ENCODE measurements around the gene HELZ2.
"Not testable (repeated sequence)": the region's sequence is repeated elsewhere in the genome, so short reads cannot be mapped to it uniquely, and the experiment has no call there.

HELZ2 gene, protein sequence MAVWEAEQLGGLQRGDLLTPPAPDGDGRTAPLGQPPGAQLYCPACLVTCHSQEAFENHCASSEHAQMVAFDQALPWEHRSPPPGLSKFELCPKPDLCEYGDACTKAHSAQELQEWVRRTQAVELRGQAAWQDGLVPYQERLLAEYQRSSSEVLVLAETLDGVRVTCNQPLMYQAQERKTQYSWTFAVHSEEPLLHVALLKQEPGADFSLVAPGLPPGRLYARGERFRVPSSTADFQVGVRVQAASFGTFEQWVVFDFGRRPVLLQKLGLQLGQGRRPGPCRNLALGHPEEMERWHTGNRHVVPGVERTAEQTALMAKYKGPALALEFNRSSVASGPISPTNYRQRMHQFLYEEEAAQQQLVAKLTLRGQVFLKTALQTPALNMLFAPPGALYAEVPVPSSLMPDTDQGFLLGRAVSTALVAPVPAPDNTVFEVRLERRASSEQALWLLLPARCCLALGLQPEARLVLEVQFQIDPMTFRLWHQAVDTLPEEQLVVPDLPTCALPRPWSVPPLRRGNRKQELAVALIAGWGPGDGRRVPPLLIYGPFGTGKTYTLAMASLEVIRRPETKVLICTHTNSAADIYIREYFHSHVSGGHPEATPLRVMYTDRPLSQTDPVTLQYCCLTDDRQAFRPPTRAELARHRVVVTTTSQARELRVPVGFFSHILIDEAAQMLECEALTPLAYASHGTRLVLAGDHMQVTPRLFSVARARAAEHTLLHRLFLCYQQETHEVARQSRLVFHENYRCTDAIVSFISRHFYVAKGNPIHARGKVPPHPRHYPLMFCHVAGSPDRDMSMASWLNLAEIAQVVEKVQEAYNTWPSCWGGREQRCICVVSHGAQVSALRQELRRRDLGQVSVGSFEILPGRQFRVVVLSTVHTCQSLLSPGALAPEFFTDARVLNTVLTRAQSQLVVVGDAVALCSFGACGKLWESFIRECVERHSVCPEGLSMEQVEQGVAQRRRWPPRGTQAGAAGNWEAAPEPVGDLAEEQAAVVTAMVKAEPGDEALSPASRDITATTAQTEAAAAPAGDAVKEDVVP (N-terminal part only)

DNA sequence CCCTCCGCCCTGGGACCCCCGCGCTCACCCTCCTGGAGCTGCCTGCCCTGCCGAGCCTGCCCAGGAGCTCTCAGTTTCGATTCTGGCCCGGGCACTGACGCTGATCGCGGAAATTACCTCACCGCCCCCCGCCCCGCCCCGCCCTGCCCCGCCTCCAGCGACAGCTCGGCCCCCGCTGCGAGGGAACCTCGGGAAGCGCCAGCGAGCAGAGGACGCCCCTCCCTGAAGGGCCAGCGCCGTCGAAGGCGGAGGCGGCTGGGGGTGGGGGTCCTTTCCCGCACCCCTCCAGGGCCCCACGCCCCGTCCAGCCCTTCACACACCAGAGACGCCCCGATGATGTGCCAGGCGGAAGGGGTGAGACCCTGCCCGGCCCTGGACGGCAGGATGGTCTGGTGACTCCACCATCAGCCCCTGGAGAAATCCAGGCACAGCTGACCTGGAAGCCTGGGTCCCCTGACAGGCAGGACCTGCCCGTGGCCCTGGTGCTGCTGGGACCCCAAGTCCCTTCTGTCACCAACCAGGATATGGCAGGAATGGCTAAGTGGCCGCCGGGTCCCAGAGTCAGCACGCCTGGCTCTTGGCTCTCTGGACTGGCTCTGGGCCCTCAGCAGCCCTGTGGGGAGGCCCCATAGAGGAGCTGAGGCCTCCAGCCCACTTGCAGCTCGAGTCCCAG, at the start of gene HELZ2:
Gene HELZ2, minus strand, starts transcription at position 84 of the 673 bp plus-strand sequence. CDS start 1,854 bp downstream, outside the sequence.
- DNase-seq = peak; percentile 42

DNA sequence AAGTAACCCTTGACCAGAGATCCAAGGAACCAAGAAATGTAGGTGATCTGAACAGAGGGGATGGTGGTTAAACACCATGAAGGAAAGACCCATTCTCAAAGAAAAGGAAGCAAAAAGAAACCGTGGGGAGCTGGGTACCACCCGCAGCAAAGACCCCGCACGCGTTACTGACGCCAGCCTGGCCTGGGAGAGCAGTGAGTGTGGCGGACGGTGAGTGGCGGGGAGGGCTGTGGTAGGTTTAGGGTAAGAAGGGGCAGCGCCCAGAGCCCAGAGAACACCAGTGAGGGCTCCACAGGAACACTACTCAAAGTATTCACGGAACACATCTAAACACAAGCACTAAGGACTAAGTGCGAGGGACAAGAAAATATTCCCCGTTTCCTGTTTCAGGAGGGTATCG, 48.7 kb upstream of the HELZ2 start:
- DNase-seq = no peak

DNA sequence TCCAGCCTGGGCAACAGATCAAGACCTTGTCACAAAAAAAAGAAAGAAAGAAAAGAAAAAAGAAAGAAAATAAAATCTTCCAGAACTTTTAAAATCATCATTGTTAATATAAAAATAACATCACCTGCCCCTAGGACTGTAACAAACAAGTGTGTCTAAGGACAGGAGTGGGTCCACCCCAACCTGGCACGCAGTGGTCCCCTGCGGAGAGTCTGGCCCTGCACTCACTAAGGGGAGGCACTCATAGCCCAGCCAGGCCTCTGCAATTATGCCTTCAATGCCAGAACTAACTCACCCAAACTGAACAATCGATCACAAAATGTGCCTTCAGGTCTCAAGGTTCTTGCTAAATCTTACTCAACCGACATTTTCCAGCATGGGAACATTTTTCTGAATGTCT, 48.1 kb upstream of the HELZ2 start:
- DNase-seq = no peak

DNA sequence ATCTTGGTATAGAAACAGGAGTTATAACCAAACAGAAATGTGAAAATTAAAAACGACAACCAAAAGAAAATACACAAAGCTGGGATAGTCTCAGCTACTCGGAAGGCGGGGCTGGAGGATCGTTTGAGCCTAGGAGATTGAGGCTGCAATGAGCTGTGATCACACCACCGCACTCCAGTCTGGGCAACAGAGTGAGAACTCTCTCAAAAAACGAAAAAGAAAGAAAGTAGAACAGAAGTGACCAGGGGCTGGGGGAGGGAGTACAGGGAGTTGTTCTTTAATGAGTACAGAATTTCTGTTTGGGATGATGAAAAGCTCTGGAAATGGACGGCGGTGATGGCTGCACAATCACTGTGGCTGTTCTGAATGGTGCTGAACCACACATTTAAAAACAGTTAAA, 47.0 kb upstream of the HELZ2 start:
- DNase-seq = no peak

DNA sequence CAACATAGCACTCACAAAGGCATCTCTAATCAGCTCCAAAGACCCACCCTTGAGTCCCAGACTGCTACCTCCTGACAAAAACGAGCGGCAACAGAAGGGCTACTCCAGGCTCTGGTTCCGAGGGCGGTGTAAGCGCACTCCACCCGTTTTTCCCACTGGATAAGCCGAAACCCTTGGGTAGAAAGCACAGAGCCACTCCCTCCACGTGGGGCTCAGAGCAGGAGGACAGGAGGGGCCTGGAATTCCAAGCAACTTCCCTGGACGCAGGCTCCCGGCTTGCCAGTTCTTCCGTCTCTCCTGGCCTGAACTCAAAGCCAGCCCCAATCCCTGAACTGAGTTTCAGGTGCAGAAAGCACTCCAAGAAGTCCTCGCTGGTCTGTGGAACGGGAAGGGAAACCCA, 45.5 kb upstream of the HELZ2 start:
- DNase-seq = no peak

DNA sequence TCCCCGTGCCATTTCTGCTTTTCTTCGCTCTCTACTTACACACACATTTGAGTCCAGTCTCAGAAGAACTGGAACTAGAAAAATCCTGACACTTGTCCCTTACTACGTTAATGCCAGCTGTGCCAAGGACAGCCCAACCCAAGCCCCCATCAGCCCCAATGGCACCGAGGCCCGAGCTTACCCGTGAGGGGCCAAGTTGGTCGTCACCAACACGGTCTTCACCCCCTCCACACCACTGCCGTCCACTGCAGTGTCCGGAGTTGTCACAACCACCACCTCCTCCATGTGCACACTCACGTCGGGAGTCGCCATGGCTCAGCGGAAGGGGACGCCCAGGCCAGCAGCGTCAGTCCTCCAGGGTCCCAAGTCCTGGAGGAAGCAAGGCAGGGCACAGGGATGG, 45.0 kb upstream of the HELZ2 start:
- DNase-seq = no peak

DNA sequence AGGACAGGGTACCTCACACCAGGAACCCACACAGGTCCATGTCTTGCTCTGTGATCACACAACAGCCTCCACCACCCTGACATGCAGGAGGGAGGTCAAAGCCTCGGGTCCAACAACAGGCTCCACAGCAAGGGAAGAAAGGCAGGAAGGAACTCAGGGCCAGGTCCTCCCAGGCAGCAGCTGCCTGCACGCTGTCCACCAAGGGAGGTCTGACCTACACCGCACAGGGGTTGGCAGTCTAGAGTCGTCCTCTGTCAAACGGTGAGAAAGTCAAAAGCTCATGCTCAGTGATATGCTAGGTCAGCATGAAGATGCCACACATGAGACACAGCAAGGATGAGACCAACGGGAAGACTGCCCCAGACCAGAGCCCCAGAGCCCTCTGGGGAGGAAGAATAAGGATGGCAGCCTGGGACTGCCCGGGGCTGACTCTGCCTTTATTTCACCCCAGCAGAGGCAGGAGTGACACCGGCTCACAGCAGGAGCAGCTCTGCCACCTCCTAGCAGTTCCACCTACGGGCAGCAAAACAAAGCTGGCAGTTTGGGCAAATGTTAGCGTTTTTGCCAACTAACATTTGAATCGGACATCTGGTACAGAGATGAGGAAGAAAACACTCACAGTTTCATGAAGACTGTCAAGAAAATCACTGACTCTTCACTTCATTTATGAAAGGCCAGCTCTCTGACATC, 44.4 kb upstream of the HELZ2 start:
- no peak for DNase-seq

DNA sequence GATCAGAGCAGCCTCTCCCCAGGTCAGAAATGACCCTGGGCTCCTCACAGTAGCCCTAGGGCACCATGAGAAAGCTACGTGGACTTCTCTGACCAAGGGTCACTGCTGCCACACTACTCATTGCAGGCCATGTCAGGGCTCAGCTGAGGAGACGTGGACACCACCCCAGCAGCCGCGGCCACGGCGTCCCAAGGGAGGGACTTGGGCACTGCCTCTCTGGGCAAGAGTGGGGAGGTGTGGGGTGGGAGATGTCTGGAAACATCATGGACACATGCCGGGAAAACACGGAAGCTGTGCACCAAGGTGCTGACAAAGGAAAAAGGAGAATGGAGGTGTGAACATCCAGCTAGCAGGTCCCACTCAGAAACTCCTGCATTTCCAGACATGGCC, 43.8 kb upstream of the HELZ2 start:
- no peak for DNase-seq

DNA sequence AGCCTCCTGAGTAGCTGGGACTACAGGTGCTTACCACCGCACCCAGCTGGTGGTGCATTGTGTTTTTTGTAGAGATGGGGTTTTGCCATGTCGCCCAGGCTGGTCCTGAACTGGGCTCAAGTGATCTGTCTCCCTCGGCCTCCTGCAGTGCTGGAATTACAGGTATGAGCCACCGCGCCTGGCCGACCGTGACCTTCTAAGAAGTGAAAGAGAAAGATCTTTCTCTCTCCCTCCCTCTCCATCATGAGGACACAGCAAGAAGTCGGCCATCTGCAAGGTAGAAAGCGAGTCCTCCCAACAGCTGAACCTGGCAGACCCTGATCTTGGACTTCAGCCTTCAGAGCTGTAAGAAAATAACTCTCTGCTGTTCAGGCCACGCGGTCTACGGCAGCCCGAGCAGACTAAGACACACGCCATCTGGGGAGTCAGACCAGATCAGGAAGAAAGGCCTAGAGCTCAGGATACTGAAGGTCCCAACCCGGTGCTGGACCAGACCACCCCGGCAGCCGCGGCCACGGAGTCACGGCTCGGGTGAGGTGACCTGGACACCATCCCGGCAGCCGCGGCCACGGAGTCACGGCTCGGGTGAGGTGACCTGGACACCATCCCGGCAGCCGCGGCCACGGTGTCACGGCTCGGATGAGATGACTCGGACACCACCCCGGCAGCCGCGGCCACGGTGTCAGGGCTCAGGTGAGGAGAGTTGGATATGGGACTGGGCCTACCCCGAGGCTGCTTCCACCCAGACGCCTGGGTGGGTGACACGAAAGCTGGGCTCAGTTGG, 43.2 kb upstream of the HELZ2 start:
- DNase-seq = no peak

DNA sequence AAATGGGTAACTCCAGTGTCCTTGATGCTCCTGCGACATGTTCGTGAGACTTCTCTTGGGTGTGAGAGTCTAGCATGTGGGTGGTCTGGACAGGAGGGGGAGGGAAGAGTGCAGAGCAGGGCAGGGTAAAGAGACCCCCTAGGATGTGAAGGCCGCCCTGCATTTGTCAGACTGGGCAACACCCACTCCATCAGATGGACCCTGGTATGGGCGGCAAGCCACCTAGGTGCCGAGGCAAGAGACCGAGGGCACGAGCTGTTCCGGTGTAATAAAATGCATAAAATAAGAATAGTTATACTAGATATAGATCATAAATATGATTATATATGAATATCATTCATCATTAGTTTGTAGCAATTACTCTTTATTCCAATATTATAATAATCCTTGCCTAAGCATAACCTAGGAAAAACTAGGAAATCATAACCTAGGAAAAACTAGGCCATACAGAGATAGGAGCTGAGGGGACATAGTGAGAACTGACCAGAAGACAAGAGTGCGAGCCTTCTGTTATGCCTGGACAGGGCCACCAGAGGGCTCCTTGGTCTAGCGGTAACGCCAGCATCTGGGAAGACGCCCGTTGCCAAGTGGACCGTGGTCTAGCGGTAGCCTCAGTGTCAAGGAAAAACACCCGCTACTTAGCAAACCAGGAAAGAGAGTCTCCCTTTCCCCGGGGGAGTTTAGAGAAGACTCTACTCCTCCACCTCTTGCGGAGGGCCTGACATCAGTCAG, 40.0 kb upstream of the HELZ2 start:
- not testable (repeated sequence) for DNase-seq

DNA sequence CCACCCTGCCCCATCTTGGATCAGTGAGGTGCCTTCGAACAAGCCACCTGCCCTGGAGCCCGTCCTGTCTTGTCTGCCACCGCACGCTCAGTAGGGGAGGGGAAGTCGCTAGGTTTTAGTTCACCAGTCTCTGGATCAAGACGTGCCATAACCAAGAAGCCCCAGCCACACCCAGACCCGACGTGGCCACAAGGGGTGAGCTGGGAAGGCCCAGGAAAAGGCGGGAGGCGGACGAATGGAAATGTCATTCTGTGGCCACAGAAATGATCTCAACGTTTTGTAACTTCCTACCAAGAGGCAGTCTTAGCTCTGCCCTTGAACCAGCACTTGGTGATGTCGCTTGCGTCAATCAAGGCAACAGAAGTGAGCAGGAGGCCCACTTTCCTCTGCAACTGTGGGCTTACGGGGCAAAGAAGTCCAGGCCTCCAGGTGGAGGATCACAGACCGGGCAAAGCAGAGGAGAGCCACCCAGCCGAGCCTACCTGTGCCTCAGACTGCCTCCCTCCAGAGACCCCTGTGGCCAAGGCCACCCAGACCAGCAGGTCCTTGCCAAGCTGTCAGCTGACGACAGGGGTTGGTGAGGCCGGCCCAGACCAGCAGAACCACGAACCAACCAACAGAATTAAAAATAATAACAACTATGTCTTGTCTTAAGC, 38.4 kb upstream of the HELZ2 start:
- no peak for DNase-seq

DNA sequence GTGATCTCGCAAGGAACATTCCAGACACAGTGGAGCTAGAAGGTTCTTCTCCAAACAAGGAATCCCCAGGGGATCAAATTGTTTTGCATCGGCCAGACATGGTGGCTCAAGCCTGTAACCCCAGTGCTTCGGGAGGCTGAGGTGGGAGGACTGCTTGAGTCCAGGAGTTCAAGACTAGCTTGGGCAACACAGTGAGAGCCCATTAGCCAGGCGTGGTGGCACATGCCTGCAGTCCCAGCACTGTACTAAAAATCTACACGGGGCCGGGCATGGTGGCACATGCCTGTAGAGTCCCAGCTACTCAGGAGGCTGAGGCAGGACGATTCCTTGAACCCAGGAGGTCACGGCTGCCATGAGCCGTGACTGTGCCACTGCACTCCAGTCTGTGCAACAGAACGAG, 37.6 kb upstream of the HELZ2 start:
- DNase-seq = no peak

DNA sequence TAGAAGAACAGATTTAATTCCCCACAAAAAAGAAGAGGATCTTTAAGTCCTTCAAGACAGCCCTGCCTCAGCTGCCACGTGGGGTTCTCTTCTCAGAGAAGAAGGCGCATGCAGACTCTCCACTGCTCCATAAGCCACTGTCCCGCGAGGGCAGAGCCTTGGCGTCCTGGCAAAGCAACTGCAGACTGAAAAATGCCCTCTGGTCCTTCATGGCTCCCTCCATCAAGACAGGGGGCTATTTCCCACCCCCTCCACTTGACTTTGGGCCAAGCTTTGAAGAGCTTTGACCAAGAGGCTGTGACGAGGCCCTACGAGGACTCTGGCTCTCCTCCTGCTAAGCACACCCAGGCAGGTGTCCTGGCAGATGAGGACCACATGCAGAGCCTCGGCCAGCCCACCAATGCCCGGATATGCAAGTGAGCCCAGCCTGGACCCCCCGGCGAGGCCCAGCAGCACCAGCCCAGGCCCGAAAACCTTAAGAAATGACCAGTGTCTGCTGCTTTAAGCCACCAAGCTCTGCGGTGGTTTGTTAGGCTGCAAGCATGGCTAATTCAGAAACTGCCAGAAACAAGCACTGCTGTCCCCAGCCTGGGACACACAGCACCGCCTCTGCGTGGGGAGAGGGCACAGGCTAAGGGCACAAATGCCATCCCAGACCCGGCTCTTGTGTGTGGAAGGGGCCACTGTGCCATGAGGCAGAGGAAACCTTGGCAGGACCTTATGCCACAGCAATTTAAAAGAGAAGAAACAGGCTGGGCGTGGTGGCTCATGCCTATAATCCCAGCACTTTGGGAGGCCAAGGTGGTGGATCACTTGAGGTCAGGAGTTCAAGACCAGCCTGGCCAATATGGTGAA, 36.8 kb upstream of the HELZ2 start:
- no peak for DNase-seq

DNA sequence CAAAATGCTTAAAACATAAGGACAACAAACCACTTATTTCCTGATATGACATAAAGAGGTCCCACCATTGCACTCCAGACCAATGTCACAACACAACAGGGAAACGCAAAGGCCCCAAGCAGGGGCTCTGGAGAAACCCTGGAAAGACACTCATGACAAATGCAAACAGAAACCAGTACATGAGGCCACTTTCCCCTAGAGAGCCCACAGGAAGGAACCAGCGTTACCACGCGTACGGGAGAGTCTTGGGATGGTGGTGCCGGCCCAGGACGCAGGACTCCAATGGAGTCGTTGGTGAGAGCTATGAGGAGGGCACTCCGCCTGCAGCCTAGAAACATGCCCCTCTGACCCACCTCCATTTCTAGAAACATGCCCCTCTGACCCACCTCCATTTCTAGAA, 32.6 kb upstream of the HELZ2 start:
- DNase-seq = no peak

DNA sequence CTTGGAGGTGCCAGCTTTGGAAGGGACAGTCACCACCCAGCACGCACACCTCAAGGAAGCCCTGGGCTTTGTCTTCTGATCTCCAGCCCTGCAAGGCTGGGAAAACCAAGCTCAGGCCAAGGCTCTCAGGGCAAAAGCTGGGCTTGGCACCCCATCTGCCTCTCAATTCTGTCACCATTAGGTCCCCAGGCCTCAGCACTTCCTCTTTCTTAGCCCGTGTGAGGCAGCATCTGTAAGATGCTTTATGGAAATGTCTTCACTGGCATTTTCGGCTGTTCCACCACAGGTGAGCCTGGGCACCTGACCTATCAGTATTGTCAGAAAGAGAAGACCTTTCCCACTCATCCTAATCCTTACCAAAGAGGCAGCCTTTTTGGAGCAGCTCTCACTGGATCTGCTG, 28.3 kb upstream of the HELZ2 start:
- DNase-seq = no peak

DNA sequence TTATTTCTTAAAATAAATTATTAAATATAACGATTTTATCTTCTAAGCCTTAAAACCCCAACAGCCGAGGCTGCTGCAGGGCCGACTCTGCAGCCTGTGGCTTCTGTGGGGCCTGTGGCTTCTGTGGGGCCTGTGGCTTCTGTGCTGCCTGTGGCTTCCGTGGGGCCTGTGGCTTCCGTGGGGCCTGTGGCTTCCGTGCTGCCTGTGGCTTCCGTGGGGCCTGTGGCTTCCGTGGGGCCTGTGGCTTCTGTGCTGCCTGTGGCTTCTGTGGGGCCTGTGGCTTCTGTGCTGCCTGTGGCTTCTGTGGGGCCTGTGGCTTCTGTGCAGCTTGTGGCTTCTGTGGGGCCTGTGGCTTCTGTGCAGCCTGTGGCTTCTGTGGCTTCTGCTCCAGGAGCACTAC, 27.6 kb upstream of the HELZ2 start:
- DNase-seq = not testable (repeated sequence)

DNA sequence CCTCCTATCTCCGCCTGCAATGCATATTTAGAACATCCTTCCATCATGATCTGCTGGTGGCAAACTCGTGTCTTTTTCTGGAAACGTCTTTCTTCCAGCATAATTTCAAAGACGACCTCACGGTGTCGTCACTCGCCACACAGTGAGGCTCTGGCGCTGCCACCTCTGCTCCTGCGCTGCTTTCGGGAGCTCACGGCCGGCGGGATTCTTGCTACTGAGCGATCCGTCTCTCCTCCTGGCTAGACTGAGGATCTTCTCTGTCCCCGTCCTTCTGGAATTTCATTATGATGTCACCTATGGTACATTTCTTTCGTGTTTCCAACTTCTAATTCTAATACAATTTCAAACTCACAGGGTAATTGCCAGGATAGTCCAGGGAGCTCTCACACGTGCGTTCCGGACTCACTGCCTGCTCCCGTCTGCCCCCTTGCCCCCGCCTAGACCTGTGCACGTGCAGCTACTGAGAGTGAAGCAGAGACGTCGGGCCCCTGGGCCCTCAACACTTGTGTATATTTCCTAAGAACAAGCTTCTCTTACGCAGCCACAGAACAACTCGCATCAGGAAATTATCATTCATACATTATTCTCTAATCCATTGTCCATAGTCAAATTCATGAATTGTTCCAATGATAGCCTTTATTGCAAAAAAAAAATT, 25.5 kb upstream of the HELZ2 start:
- no peak for DNase-seq

DNA sequence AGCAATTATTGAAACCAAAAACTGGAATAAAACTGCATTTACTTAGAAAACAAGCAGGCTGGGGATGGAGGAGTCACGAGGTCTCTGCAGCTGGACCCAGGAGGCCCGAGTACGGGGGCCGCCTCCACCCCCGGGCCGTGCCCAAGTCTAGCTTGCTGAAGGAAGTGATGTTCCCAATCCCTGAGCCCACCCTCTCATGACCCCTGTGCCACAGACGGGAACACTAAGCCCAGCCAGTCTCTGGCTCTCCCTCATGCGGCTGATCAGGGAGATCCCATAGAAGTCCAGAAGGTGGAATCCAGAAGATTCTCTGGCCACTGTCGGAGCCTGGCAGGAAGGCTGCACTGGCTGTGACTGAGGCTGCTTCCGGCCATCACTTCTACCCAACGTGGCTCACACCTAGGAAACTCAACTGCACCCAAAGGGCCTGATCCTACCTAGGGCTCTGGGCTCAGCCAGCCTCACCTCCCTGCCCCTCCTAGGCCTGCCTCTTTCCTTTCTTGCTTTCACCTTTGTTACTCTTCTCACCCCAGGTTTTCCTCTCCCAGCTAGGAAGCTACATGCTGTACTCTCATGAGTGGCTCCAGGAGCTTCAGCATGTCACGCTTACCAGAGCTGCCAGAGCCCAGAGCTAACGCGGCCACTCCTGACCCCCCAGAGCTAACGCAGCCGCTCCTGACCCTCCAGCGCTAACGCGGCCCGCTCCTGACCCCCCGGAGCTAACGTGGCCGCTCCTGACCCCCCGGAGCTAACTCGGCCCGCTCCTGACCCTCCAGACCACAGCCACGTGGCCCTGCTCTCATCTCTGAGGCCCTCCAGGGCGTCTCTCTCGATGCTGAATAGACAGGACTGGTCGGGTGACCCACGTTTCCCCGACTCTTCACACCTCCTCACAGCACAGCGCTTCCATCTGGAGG, 24.7 kb upstream of the HELZ2 start:
- no peak for DNase-seq

Data from activated naive CD4-positive, alpha-beta T cell treated with anti-CD3 and anti-CD28 coated beads, Interleukin-2, amount 50 U/mL, for 16 hours (primary cell).